ENCODE data around the gene MDM1. TPM values are rescaled to one million over a fixed set of nuclear protein-coding genes. Genes with fewer than 3 reads are reported as not detected.

The MDM1 gene
- total RNA-seq, 2 experiments from 2014 or later = 12.7 to 13.6 TPM

DNA sequence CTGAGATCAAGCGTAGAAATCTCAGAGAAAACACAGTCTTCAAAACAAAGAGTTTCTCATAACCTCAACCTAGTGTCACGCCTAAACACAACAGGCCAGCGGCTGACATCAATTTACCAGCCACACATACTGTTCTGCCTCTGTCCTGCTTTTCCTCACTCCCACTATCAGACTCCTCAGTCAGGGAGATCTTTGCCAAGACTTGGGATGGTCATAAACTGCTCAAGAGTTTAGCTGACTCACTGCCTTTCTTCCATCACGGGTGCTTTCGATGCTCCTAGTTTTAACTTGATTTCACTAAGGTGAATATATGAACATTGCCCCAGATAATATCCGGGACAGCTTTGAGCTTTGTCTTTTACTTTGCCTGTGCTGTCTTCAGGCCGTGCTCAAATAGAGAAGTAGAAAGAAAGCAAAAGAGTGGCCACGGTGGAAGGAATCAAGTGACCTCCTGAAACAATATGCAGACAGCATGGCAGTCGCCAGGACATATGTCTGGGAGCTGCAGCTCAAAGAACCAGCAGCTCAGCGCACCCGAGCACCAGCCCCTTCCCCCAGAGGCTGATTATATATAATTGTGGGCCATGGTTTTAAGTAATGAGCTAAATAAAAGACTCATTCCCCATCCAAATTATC lies 12.1 kb downstream of the MDM1 start:
- ChIA-PET CTCF (interaction anchor here (0.8 to 2.6 kb wide), 7 partner anchors 11 to 281 kb away, joined by 3 to 25 read pairs (median 4); partner anchors contain the start of gene IL26), POLR2A (no interaction called here)
- Mint-ChIP-seq H3K4me3 (no peak overlapping the region), H3K27ac (no peak overlapping the region), H3K36me3 (ENCODE audit: low read depth) (peaks cover 6% of the 10 kb centered on the region), H3K9me3 (ENCODE audit: low read depth) (no peaks in the 10 kb centered on the region), H3K27me3 (no peaks in the 10 kb centered on the region), H3K4me1 (no peaks in the 10 kb centered on the region)
- intact Hi-C loops (cut with DNase I, micrococcal nuclease) = loop anchor here in 1 of 2 experiments (5.0 kb wide), 1 partner anchor 318 kb away; no protein-coding TSS in a partner anchor
- ATAC-seq (no peak), DNase-seq (no peak)

DNA sequence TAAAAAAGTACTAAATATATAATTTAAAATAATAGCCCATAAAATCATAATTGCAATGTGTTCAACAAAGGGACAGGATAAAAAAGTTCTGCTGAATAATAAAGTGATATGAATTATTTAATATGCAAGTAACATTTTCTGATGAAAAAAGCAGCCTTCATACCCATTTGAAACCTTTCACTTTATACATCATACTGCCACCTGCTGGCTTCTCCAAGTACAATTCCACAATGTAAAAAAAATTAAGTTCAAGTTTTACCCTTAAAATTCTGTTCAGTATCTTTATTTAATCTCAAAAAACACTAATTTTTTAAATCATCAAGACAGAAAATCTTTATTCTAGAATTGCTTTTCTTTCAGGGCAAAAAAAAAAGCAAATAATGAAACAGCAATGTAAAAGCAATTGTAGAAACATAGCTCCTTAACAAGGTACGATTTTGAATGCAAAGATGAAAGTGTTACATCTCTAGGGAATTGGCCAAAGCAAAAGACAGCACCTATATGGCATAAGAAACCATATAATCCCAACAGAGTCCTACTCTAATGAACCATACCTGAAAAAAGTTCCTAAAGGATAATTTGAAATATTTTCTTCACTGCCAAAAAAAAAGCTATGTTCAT lies 15.0 kb downstream of the MDM1 start:
- DNase-seq (peak; percentile 64), ATAC-seq (no peak)
- CTCF ChIA-PET = interaction anchor here (0.7 to 7.2 kb wide), 29 partner anchors 10 to 475 kb away, joined by 3 to 143 read pairs (median 3); partner anchors contain the start of genes IL26 and MDM1
- Mint-ChIP-seq H3K27ac (no peak overlapping the region), H3K4me3 (no peak overlapping the region), H3K27me3 (no peaks in the 10 kb centered on the region), H3K36me3 (ENCODE audit: low read depth) (peaks cover 7% of the 10 kb centered on the region), H3K9me3 (ENCODE audit: low read depth) (no peaks in the 10 kb centered on the region), H3K4me1 (no peaks in the 10 kb centered on the region)
- intact Hi-C loops (cut with DNase I, micrococcal nuclease) = loop anchor here (1.0 to 5.0 kb wide), 4 partner anchors 94 to 315 kb away; no protein-coding TSS in a partner anchor
- POLR2A ChIA-PET = no interaction called here

GRCh38 chr12:68310370-68310769 lies 21.8 kb downstream of the MDM1 start:
- intact Hi-C loops (cut with DNase I, micrococcal nuclease) = no loop called here

DNA sequence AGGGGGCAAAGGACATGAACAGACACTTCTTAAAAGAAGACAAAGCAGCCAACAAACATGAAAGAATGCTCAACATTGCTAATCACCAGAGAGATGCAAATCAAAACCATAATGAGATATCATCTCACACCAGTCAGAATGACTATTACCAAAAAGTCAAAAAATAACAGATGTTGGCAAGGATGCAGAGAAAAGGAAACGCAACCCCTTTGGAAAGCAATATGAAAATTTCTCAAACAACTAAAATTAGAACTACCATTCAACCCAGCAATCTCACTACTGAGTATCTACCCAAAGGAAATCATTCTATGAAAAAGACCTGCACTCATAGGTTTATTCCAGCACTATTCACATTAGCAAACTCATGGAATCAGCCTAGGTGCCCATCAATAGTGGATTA lies 25.6 kb downstream of the MDM1 start:
- H3K27ac Mint-ChIP-seq = no peak overlapping the region
- peaks cover 40% of the 10 kb centered on the region for H3K36me3 Mint-ChIP-seq (ENCODE audit: low read depth)
- ATAC-seq = peak; percentile 53
- POLR2A ChIA-PET = no interaction called here
- H3K9me3 Mint-ChIP-seq (ENCODE audit: low read depth) = no peaks in the 10 kb centered on the region
- H3K4me3 Mint-ChIP-seq = no peak overlapping the region
- DNase-seq = no peak
- H3K27me3 Mint-ChIP-seq = no peaks in the 10 kb centered on the region
- intact Hi-C loops (cut with DNase I, micrococcal nuclease) = loop anchor here in 1 of 2 experiments (2.0 kb wide), 1 partner anchor 14 kb away; no protein-coding TSS in a partner anchor
- H3K4me1 Mint-ChIP-seq = peaks cover 10% of the 10 kb centered on the region
- CTCF ChIA-PET = no interaction called here

More at GRCh38 chr12:68310370-68310769, 21.8 kb downstream of the MDM1 start:
- Mint-ChIP-seq H3K4me3 (no peak overlapping the region), H3K27me3 (no peaks in the 10 kb centered on the region), H3K36me3 (ENCODE audit: low read depth) (peaks cover 31% of the 10 kb centered on the region), H3K27ac (no peak overlapping the region), H3K4me1 (peaks cover 10% of the 10 kb centered on the region), H3K9me3 (ENCODE audit: low read depth) (no peaks in the 10 kb centered on the region)
- no peak for DNase-seq
- ATAC-seq = no peak
- POLR2A ChIA-PET = no interaction called here
- CTCF ChIA-PET = interaction anchor here (1.1 kb wide), 2 partner anchors 74 to 87 kb away, joined by 3 to 4 read pairs; no protein-coding TSS in a partner anchor

DNA sequence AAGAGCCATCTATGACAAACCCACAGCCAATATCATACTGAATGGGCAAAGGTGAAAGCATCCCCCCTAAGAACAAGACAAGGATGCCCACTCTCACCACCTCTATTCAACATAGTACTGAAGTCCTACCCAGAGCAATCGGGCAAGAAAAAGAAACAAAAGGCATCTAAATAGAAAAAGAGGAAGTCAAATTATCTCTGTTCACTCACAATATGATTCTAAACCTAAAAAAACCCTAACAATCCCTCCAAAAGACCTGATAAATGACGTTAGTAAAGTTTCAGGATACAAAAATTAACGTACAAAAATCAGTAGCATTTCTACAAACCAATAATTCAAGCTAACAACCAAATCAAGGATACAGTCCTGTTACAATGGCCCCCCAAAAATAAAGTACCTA lies 26.9 kb downstream of the MDM1 start:
- H3K4me3 Mint-ChIP-seq = no peak overlapping the region
- H3K4me1 Mint-ChIP-seq = peaks cover 10% of the 10 kb centered on the region
- intact Hi-C loops (cut with DNase I, micrococcal nuclease) = no loop called here
- POLR2A ChIA-PET = no interaction called here
- no peaks in the 10 kb centered on the region for H3K9me3 Mint-ChIP-seq (ENCODE audit: low read depth)
- H3K27me3 Mint-ChIP-seq = no peaks in the 10 kb centered on the region
- ATAC-seq (no peak), DNase-seq (no peak)
- CTCF ChIA-PET = interaction anchor here (0.5 kb wide), 1 partner anchor 11 kb away, joined by 3 read pairs; no protein-coding TSS in a partner anchor
- H3K27ac Mint-ChIP-seq = no peak overlapping the region
- peaks cover 52% of the 10 kb centered on the region for H3K36me3 Mint-ChIP-seq (ENCODE audit: low read depth)

- peaks cover 4% of the 10 kb centered on the region for H3K9me3 Mint-ChIP-seq (ENCODE audit: low read depth)
- no peak overlapping the region for H3K4me3 Mint-ChIP-seq
- H3K4me1 Mint-ChIP-seq = peaks cover 10% of the 10 kb centered on the region
- ChIA-PET CTCF (no interaction called here), POLR2A (no interaction called here)
- H3K27me3 Mint-ChIP-seq = no peaks in the 10 kb centered on the region
- DNase-seq (no peak), ATAC-seq (no peak)
- peaks cover 59% of the 10 kb centered on the region for H3K36me3 Mint-ChIP-seq (ENCODE audit: low read depth)
- no peak overlapping the region for H3K27ac Mint-ChIP-seq
- intact Hi-C loops (cut with DNase I, micrococcal nuclease) = no loop called here
Measured at GRCh38 chr12:68304626-68305025, 27.5 kb downstream of the MDM1 start.

- ChIA-PET CTCF (interaction anchor here (0.6 kb wide), 1 partner anchor 14 kb away, joined by 3 read pairs; no protein-coding TSS in a partner anchor), POLR2A (interaction anchor here (0.6 kb wide), 1 partner anchor 9 kb away, joined by 3 read pairs; no protein-coding TSS in a partner anchor)
- no peak overlapping the region for H3K4me3 Mint-ChIP-seq
- intact Hi-C loops (cut with DNase I, micrococcal nuclease) = no loop called here
- peaks cover 62% of the 10 kb centered on the region for H3K36me3 Mint-ChIP-seq (ENCODE audit: low read depth)
- ATAC-seq = no peak
- no peak overlapping the region for H3K27ac Mint-ChIP-seq
- no peak for DNase-seq
- no peaks in the 10 kb centered on the region for H3K27me3 Mint-ChIP-seq
- H3K4me1 Mint-ChIP-seq = peaks cover 10% of the 10 kb centered on the region
- H3K9me3 Mint-ChIP-seq (ENCODE audit: low read depth) = peaks cover 4% of the 10 kb centered on the region
Measured at GRCh38 chr12:68303850-68304249, 28.3 kb downstream of the MDM1 start.

- H3K27me3 Mint-ChIP-seq = peaks cover 4% of the 10 kb centered on the region
- H3K36me3 Mint-ChIP-seq (ENCODE audit: low read depth) = peaks cover 56% of the 10 kb centered on the region
- ATAC-seq (no peak), DNase-seq (no peak)
- no peak overlapping the region for H3K27ac Mint-ChIP-seq
- ChIA-PET CTCF (interaction anchor here (1.1 to 1.2 kb wide), 2 partner anchors 20 to 259 kb away, joined by 3 read pairs; no protein-coding TSS in a partner anchor), POLR2A (no interaction called here)
- no peak overlapping the region for H3K4me3 Mint-ChIP-seq
- peaks cover 4% of the 10 kb centered on the region for H3K4me1 Mint-ChIP-seq
- H3K9me3 Mint-ChIP-seq (ENCODE audit: low read depth) = peaks cover 4% of the 10 kb centered on the region
- intact Hi-C loops (cut with DNase I, micrococcal nuclease) = no loop called here
Measured at GRCh38 chr12:68297929-68298328, 34.2 kb downstream of the MDM1 start.

GRCh38 chr12:68294251-68294650 lies 37.9 kb downstream of the MDM1 start:
- peaks cover 4% of the 10 kb centered on the region for H3K27me3 Mint-ChIP-seq
- DNase-seq (no peak), ATAC-seq (no peak)
- H3K4me1 Mint-ChIP-seq = peaks cover 39% of the 10 kb centered on the region
- H3K4me3 Mint-ChIP-seq = no peak overlapping the region
- ChIA-PET POLR2A (no interaction called here), CTCF (interaction anchor here (4.4 kb wide), 1 partner anchor 70 kb away, joined by 17 read pairs; no protein-coding TSS in a partner anchor)
- H3K9me3 Mint-ChIP-seq (ENCODE audit: low read depth) = no peaks in the 10 kb centered on the region
- no peak overlapping the region for H3K27ac Mint-ChIP-seq
- intact Hi-C loops (cut with DNase I, micrococcal nuclease) = loop anchor here (5.0 kb wide), 2 partner anchors 177 to 597 kb away; no protein-coding TSS in a partner anchor
- H3K36me3 Mint-ChIP-seq (ENCODE audit: low read depth) = peaks cover 26% of the 10 kb centered on the region

GRCh38 chr12:68293347-68293746 lies 38.8 kb downstream of the MDM1 start:
- POLR2A ChIA-PET = interaction anchor here (0.6 kb wide), 1 partner anchor 15 kb away, joined by 6 read pairs; no protein-coding TSS in a partner anchor
- Mint-ChIP-seq H3K36me3 (ENCODE audit: low read depth) (peaks cover 18% of the 10 kb centered on the region), H3K9me3 (ENCODE audit: low read depth) (peaks cover 2% of the 10 kb centered on the region), H3K4me3 (no peak overlapping the region), H3K4me1 (peaks cover 39% of the 10 kb centered on the region), H3K27ac (no peak overlapping the region), H3K27me3 (peaks cover 4% of the 10 kb centered on the region)
- ATAC-seq = no peak
- DNase-seq = no peak
- intact Hi-C loops (cut with DNase I, micrococcal nuclease) = loop anchor here (2.0 to 5.0 kb wide), 3 partner anchors 13 to 596 kb away; no protein-coding TSS in a partner anchor
- CTCF ChIA-PET = interaction anchor here (1.4 to 4.4 kb wide), 2 partner anchors 45 to 70 kb away, joined by 3 to 17 read pairs; no protein-coding TSS in a partner anchor

GRCh38 chr12:68292151-68292943 lies 39.8 kb downstream of the MDM1 start:
- POLR2A ChIA-PET = interaction anchor here (0.6 kb wide), 1 partner anchor 14 kb away, joined by 6 read pairs; no protein-coding TSS in a partner anchor
- intact Hi-C loops (cut with DNase I, micrococcal nuclease) = loop anchor here (2.0 to 5.0 kb wide), 3 partner anchors 14 to 595 kb away; no protein-coding TSS in a partner anchor
- Mint-ChIP-seq H3K27me3 (peaks cover 6% of the 10 kb centered on the region), H3K4me3 (peak overlapping the region; percentile 19), H3K36me3 (ENCODE audit: low read depth) (peaks cover 14% of the 10 kb centered on the region), H3K4me1 (peaks cover 39% of the 10 kb centered on the region), H3K9me3 (ENCODE audit: low read depth) (peaks cover 3% of the 10 kb centered on the region), H3K27ac (no peak overlapping the region)
- ATAC-seq = peak; percentile 24
- no peak for DNase-seq
- CTCF ChIA-PET = interaction anchor here (0.5 to 4.4 kb wide), 4 partner anchors 44 to 154 kb away, joined by 3 to 17 read pairs (median 10); no protein-coding TSS in a partner anchor
